ENCODE data around the gene WWC2.

Gene WWC2

DNA sequence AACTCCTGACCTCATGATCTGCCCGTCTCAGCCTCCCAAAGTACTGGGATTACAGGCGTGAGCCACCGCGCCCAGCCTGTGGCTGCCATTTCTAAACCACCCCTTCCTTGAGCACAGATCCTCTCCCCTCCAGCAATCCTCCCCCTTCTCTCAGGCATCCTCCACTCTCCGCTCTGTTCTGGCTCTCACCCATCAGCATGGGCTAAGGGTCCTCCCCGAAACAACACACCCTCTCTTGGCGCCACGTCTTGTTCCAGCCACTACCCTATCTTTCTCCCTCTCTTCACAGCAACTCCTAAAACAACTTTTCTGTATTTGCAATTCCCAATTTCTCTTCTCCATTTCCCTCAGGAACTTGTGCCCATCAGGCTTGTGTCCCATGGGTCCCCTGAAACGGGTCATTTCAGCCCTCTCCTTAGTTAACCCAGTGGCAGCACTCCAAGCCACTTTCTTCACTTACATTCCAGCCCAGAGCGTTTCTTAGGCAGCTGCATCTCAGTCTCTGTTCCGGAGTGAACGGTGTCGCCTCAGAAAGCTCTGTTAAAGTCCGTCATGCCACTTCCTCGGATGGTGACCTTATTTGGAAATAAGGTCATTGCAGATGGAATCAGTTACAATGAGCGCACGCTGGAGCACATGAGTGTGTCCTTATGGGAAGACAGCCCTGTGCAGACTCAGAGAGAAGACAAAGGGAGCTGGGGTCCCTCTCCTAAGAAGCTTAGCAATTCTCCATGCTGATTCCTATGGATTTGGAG is 251.4 kb downstream of the WWC2 start:
- DNase-seq (ENCODE audit: low read depth), result no peak

GRCh38 chr4:183352546-183352945 is 253.5 kb downstream of the WWC2 start:
- H3K4me3 ChIP-seq (ENCODE audit: low read depth, low read length), result no peak overlapping the region
- DNase-seq (ENCODE audit: low read depth), result no peak
- TF ChIP-seq, protein P1, sequence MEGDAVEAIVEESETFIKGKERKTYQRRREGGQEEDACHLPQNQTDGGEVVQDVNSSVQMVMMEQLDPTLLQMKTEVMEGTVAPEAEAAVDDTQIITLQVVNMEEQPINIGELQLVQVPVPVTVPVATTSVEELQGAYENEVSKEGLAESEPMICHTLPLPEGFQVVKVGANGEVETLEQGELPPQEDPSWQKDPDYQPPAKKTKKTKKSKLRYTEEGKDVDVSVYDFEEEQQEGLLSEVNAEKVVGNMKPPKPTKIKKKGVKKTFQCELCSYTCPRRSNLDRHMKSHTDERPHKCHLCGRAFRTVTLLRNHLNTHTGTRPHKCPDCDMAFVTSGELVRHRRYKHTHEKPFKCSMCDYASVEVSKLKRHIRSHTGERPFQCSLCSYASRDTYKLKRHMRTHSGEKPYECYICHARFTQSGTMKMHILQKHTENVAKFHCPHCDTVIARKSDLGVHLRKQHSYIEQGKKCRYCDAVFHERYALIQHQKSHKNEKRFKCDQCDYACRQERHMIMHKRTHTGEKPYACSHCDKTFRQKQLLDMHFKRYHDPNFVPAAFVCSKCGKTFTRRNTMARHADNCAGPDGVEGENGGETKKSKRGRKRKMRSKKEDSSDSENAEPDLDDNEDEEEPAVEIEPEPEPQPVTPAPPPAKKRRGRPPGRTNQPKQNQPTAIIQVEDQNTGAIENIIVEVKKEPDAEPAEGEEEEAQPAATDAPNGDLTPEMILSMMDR (IDR thresholded peaks at IDR 0.05; ENCODE audit: insufficient read depth, low read depth, low read length, missing control alignments), result no peak

More for the DNA sequence above, 251.4 kb downstream of the WWC2 start:
- no peak overlapping the region for H3K4me3 ChIP-seq (ENCODE audit: low read depth, low read length)
- TF ChIP-seq, protein P1 (IDR thresholded peaks at IDR 0.05; ENCODE audit: insufficient read depth, low read depth, low read length, missing control alignments), result no peak

DNA sequence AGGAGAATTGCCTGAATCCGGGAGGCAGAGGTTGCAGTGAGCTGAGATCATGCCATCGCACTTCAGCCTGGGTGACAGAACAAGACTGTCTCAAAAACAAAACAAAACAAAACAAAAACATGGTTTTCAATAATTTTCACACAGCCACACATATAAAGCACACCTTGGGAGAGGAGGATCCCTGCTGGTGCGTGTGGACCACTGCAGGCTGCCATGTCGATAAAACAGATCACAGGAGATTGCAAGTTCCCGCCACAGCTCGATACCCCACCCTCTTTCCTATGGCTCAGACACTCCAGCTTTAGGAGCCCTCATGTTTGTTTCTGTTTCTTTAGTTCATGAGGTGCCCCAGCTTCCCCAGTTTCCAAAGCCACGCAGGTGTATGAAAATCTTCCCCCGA is 254.5 kb downstream of the WWC2 start:
- TF ChIP-seq, protein P1 (IDR thresholded peaks at IDR 0.05; ENCODE audit: insufficient read depth, low read depth, low read length, missing control alignments), result no peak
- no peak for DNase-seq (ENCODE audit: low read depth)
- H3K4me3 ChIP-seq (ENCODE audit: low read depth, low read length), result no peak overlapping the region

DNA sequence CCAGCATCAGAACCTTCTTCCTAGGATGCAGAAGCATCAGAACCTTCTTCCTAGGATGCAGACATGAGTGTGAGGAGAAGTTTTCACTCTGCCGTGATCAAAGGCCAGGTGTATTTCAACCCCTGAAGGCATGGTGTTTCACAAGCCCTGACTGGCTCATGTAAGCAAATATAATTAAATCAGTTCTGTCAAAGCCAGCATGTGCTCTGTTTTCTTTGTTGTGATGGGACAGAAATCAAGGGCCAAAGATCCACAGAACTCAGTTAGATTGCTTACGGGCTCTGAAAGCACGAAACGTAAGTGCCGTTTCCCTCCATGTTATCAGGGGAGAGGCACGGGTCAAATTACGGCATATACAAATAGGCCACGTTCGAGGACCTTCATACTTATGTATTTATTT is 255.2 kb downstream of the WWC2 start:
- TF ChIP-seq, protein P1 (IDR thresholded peaks at IDR 0.05; ENCODE audit: insufficient read depth, low read depth, low read length, missing control alignments), result no peak
- H3K4me3 ChIP-seq (ENCODE audit: low read depth, low read length), result no peak overlapping the region
- DNase-seq (ENCODE audit: low read depth), result no peak

- TF ChIP-seq, protein P1 (IDR thresholded peaks at IDR 0.05; ENCODE audit: insufficient read depth, low read depth, low read length, missing control alignments), result no peak
- DNase-seq (ENCODE audit: low read depth), result no peak
These were observed 256.3 kb downstream of the WWC2 start for GRCh38 chr4:183355405-183355804.

GRCh38 chr4:183356173-183356830 is 257.2 kb downstream of the WWC2 start:
- no peak for DNase-seq (ENCODE audit: low read depth)
- no peak overlapping the region for H3K4me3 ChIP-seq (ENCODE audit: low read depth, low read length)
- TF ChIP-seq, protein P1 (IDR thresholded peaks at IDR 0.05; ENCODE audit: insufficient read depth, low read depth, low read length, missing control alignments), result no peak

More at GRCh38 chr4:183355405-183355804, 256.3 kb downstream of the WWC2 start:
- H3K4me3 ChIP-seq (ENCODE audit: low read depth, low read length), result no peak overlapping the region

Measured in GM12865 (cell line).